PC-3 (cell line): ENCODE data around the gene MAPKBP1. TPM values are rescaled to one million over a fixed set of nuclear protein-coding genes. Genes with fewer than 3 reads are reported as not detected.

Experiments
- ATAC-seq: fragments of 200-7000 bp; cut with Tn5 transposase; 2 replicates; pipeline ENCODE4 v1.9.1; 2020; ENCODE audit warnings: mild to moderate bottlenecking, moderate library complexity
- BruUV-seq: library from RNA; stranded (reverse); fragments of 400-500 nt; replicated peaks from 2 replicates; lab custom pipeline; 2021; lab: Mats Ljungman, UMichigan
- CTCF ChIA-PET: fragments of 300-600 bp; sonication (Branson Sonifier 250); formaldehyde crosslinking; loops from one replicate; lab custom pipeline; 2022; ENCODE audit warnings: antibody characterized with exemption; lab: Charles Lee
- POLR2A ChIA-PET: fragments of 300-600 bp; sonication (Branson Sonifier 250); formaldehyde crosslinking; loops from one replicate; lab custom pipeline; 2022; ENCODE audit warnings: antibody characterized with exemption; ENCODE audit not compliant: unreplicated experiment; lab: Charles Lee
- DNase-seq: peaks from one replicate; pipeline ENCODE4 v3.0.0-alpha.2; 2015
- H2AFZ ChIP-seq: fragments of 300-600 bp; sonication (generic); 2 replicates; pipeline ENCODE4 v1.6.0; 2016; ENCODE audit warnings: antibody characterized with exemption, low read length
- H3F3A ChIP-seq: fragments of 300-600 bp; sonication (generic); one replicate; pipeline ENCODE4 v1.6.0; 2017; ENCODE audit warnings: antibody characterized with exemption, low read length, control low read depth, mild to moderate bottlenecking; ENCODE audit not compliant: unreplicated experiment
- H3K27ac ChIP-seq: fragments of 300-600 bp; sonication (generic); 2 replicates; pipeline ENCODE4 v1.5.1; 2016; ENCODE audit warnings: mild to moderate bottlenecking, low read length
- H3K27me3 ChIP-seq: fragments of 300-600 bp; sonication (generic); 2 replicates; pipeline ENCODE4 v1.6.1; 2016; ENCODE audit warnings: low read length, mixed read lengths
- H3K36me3 ChIP-seq: fragments of 300-600 bp; sonication (generic); 2 replicates; pipeline ENCODE4 v1.6.1; 2016; ENCODE audit warnings: low read depth, mixed run types, low read length, mixed read lengths
- H3K4me1 ChIP-seq: fragments of 300-600 bp; sonication (generic); 2 replicates; pipeline ENCODE4 v1.5.1; 2016; ENCODE audit warnings: low read length; ENCODE audit not compliant: insufficient read depth
- H3K4me2 ChIP-seq: fragments of 300-600 bp; sonication (generic); 2 replicates; pipeline ENCODE4 v1.6.0; 2016; ENCODE audit warnings: low read length
- H3K4me3 ChIP-seq: fragments of 300-600 bp; sonication (generic); 2 replicates; pipeline ENCODE4 v1.5.1; 2016; ENCODE audit warnings: mild to moderate bottlenecking, low read length, mixed read lengths
- H3K79me2 ChIP-seq: fragments of 300-600 bp; sonication (generic); 2 replicates; pipeline ENCODE4 v1.6.1; 2017; ENCODE audit warnings: low read length, mixed read lengths
- H3K9ac ChIP-seq: fragments of 300-600 bp; sonication (generic); 2 replicates; pipeline ENCODE4 v1.6.0; 2016; ENCODE audit warnings: mild to moderate bottlenecking, low read length
- H3K9me2 ChIP-seq: fragments of 300-600 bp; sonication (generic); replicated peaks from 2 replicates; pipeline ENCODE4 v1.6.1; 2016; ENCODE audit warnings: mixed run types, low read length, mixed read lengths
- H3K9me3 ChIP-seq: fragments of 300-600 bp; sonication (generic); 2 replicates; pipeline ENCODE4 v1.6.1; 2016; ENCODE audit warnings: low read length, mixed read lengths
- H4K20me1 ChIP-seq: fragments of 300-600 bp; sonication (generic); 2 replicates; pipeline ENCODE4 v1.6.1; 2016; ENCODE audit warnings: low read length, mixed read lengths
- CTCF ChIP-seq: fragments of 300-600 bp; sonication (generic); conservative IDR thresholded peaks from 2 replicates; pipeline ENCODE4 v1.5.1; 2017; ENCODE audit warnings: antibody characterized with exemption, low read depth, mild to moderate bottlenecking, low read length
- EZH2 ChIP-seq: fragments of 300-600 bp; sonication (generic); IDR thresholded peaks from one replicate; pipeline ENCODE4 v1.6.1; 2017; ENCODE audit warnings: antibody characterized with exemption, mild to moderate bottlenecking, low read length; ENCODE audit not compliant: unreplicated experiment
- EZH2phosphoT487 ChIP-seq: fragments of 300-600 bp; sonication (generic); IDR thresholded peaks from 2 replicates; pipeline ENCODE4 v1.6.1; 2018; ENCODE audit warnings: mild to moderate bottlenecking, antibody characterized with exemption, low read length, borderline replicate concordance
- intact Hi-C: fragments of 100-400 bp; cut with micrococcal nuclease; formaldehyde crosslinking; loops from 2 replicates; pipeline ENCODE4 v1.9.0; 2023
- total RNA-seq: library from RNA; depleted of rRNA; stranded (reverse); fragments of >200 nt; gene quantifications from 2 replicates; pipeline ENCODE4 v1.2.3, GENCODE V29; 2014

MAPKBP1 gene
- total RNA-seq, 1 experiment from 2014 or later = 29.1 TPM

GRCh38 chr15:41817327-41817726, 43.0 kb downstream of the MAPKBP1 start:
- Histone ChIP-seq H2AFZ (no peak overlapping the region), H3K36me3 (peaks cover 39% of the 10 kb centered on the region), H3K79me2 (no peaks in the 10 kb centered on the region), H3K9ac (no peak overlapping the region), H3K4me3 (no peak overlapping the region), H3K4me2 (no peak overlapping the region), H3K9me2 (no peaks in the 10 kb centered on the region), H3K9me3 (no peaks in the 10 kb centered on the region), H3K4me1 (no peaks in the 10 kb centered on the region), H3K27ac (no peak overlapping the region), H3F3A (no peaks in the 10 kb centered on the region), H4K20me1 (no peaks in the 10 kb centered on the region), H3K27me3 (no peaks in the 10 kb centered on the region)
- no peak for TF ChIP-seq EZH2
- no peak for TF ChIP-seq CTCF
- no peak for TF ChIP-seq EZH2phosphoT487
- CTCF ChIA-PET = no interaction called here
- POLR2A ChIA-PET = no interaction called here
- intact Hi-C loops = no loop called here
- no peak for DNase-seq
- ATAC-seq = no peak
- no TSS peak for BruUV-seq

GRCh38 chr15:41817781-41818180, 43.5 kb downstream of the MAPKBP1 start:
- Histone ChIP-seq H3K79me2 (no peaks in the 10 kb centered on the region), H3K9ac (no peak overlapping the region), H3K27me3 (no peaks in the 10 kb centered on the region), H3K27ac (no peak overlapping the region), H3K4me3 (no peak overlapping the region), H3K36me3 (peaks cover 35% of the 10 kb centered on the region), H3K4me1 (no peaks in the 10 kb centered on the region), H4K20me1 (no peaks in the 10 kb centered on the region), H2AFZ (no peak overlapping the region), H3K4me2 (no peak overlapping the region), H3K9me2 (no peaks in the 10 kb centered on the region), H3K9me3 (no peaks in the 10 kb centered on the region), H3F3A (no peaks in the 10 kb centered on the region)
- BruUV-seq = no TSS peak
- ChIA-PET CTCF (no interaction called here), POLR2A (no interaction called here)
- DNase-seq (no peak), ATAC-seq (no peak)
- intact Hi-C loops = no loop called here
- TF ChIP-seq CTCF (no peak), EZH2phosphoT487 (no peak), EZH2 (no peak)

GRCh38 chr15:41819455-41820050, 45.3 kb downstream of the MAPKBP1 start:
- Histone ChIP-seq H3K4me2 (no peak overlapping the region), H3F3A (no peaks in the 10 kb centered on the region), H3K9ac (no peak overlapping the region), H2AFZ (no peak overlapping the region), H3K9me3 (no peaks in the 10 kb centered on the region), H3K79me2 (no peaks in the 10 kb centered on the region), H4K20me1 (no peaks in the 10 kb centered on the region), H3K9me2 (no peaks in the 10 kb centered on the region), H3K27ac (no peak overlapping the region), H3K27me3 (no peaks in the 10 kb centered on the region), H3K4me3 (no peak overlapping the region), H3K36me3 (peaks cover 33% of the 10 kb centered on the region), H3K4me1 (no peaks in the 10 kb centered on the region)
- ATAC-seq = no peak
- ChIA-PET POLR2A (no interaction called here), CTCF (no interaction called here)
- DNase-seq = no peak
- no TSS peak for BruUV-seq
- intact Hi-C loops = loop anchor here (10.0 kb wide), 1 partner anchor 155 kb away; the partner anchor contains the start of gene EHD4
- TF ChIP-seq EZH2 = no peak
- TF ChIP-seq CTCF = no peak
- no peak for TF ChIP-seq EZH2phosphoT487
